Cardiac fibroblast (primary cell): ENCODE data around the gene SYT9.

Experiments used
- DNase-seq, 2 donors: peaks; one replicate each; pipeline versions ENCODE4 v3.0.0 to v3.0.0-alpha.2; 2010; ENCODE audit warnings: low read depth in 2 of 2
- H3K4me3 ChIP-seq, 2 donors: replicated peaks in 1 of 2; 1 replicate in 1 of 2; 2 replicates in 1 of 2; pipeline ENCODE4 v1.5.1; 2011; ENCODE audit warnings: low read depth in 2 of 2, low read length in 2 of 2, mild to moderate bottlenecking in 2 of 2, moderate library complexity in 1 of 2
- TF ChIP-seq, protein P1 (sequence below): IDR thresholded peaks from one replicate; pipeline ENCODE4 v1.5.1; 2011; ENCODE audit warnings: low read depth, mild to moderate bottlenecking, low read length, inconsistent platforms

Gene SYT9

DNA sequence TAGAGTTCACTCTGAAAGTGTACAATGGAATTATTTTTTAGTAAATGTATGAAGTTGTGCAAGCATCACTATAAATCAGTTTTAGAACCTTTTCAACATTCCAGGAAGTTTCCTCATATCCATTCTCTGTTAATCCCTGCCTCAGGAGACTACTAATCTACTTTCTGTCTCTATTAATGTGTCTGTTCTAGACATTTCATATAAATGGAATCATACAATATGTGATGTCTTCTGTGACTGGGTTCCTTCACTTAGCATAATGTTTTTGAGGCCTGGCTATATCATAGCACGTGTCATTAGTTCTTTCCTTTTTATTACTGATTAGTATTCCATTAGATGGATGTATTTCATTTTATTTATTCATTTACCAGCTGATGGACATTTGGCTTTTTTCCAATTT, 17.1 kb downstream of the SYT9 start:
- TF ChIP-seq, protein P1, sequence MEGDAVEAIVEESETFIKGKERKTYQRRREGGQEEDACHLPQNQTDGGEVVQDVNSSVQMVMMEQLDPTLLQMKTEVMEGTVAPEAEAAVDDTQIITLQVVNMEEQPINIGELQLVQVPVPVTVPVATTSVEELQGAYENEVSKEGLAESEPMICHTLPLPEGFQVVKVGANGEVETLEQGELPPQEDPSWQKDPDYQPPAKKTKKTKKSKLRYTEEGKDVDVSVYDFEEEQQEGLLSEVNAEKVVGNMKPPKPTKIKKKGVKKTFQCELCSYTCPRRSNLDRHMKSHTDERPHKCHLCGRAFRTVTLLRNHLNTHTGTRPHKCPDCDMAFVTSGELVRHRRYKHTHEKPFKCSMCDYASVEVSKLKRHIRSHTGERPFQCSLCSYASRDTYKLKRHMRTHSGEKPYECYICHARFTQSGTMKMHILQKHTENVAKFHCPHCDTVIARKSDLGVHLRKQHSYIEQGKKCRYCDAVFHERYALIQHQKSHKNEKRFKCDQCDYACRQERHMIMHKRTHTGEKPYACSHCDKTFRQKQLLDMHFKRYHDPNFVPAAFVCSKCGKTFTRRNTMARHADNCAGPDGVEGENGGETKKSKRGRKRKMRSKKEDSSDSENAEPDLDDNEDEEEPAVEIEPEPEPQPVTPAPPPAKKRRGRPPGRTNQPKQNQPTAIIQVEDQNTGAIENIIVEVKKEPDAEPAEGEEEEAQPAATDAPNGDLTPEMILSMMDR = no peak
- no peak for DNase-seq

DNA sequence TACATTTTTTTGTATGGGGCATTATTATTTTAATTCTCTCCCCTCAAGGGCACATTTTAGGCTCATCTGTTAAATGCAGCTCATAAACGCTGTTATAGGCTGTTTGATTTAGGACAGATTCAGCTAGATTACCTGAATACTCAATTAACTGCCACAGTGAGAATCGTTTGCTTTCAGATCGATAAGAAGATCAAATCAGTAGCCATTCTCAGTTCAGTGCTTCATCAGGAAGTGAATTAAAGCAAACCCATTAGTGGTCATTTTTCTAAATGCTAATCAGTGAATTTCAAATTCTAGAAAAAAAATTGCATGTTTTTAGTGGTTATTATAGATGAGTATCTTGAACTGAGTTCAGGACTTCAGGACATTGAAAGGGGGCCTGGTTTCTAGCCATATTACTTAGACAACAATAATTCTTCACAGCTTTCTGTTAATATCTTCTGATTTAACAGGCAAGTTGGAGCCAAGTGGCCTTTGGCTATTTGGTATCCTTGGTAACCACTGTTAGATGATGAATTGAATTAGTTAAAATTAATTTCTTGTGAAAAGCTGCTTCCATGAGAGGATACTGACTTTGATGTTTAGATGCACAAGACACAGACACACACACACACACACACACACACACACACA, 18.6 kb downstream of the SYT9 start:
- H3K4me3 ChIP-seq = no peak overlapping the region
- TF ChIP-seq, protein P1 = no peak
- DNase-seq = no peak

More for the DNA sequence above, 17.1 kb downstream of the SYT9 start:
- H3K4me3 ChIP-seq = no peak overlapping the region

DNA sequence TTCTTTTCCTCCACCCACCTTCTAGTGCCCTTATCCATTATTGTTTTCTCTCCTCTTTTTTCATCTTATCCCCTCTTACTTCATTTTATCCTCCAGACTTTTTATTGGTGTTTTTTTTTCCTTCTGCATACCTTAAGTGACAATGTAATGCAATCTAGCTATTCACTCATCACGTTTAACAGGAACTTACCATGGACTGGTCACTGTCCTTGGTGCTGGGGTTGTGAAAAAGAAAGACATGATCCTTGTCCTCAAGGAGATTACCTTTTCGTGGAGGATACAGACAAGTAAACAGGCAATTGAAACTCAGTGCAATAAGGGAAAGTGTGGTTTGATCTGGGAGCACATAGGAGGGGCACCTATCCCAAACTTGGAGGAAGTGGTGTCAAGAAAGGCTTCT, 20.7 kb downstream of the SYT9 start:
- TF ChIP-seq, protein P1 = no peak
- no peak overlapping the region for H3K4me3 ChIP-seq
- DNase-seq = no peak

DNA sequence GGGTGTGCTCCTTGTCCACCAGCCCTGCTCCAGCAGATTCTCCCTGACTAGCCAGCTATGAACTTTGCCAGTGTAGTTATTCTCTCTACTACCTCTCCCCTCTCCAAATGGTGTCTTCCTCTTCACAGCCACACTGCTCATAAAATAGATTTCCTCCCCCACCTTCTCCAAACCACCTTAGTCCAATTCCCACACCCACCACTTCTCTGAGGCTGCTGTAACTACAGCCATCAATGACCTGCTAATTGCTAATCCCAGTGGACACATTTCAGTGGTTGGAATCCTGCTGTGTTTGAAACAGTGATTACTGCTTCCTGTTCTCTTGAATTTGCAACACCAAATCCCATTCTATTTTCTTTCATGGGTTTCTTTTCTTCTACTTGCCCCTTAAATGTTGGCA, 23.4 kb downstream of the SYT9 start:
- TF ChIP-seq, protein P1 = no peak
- DNase-seq = no peak
- H3K4me3 ChIP-seq = no peak overlapping the region

DNA sequence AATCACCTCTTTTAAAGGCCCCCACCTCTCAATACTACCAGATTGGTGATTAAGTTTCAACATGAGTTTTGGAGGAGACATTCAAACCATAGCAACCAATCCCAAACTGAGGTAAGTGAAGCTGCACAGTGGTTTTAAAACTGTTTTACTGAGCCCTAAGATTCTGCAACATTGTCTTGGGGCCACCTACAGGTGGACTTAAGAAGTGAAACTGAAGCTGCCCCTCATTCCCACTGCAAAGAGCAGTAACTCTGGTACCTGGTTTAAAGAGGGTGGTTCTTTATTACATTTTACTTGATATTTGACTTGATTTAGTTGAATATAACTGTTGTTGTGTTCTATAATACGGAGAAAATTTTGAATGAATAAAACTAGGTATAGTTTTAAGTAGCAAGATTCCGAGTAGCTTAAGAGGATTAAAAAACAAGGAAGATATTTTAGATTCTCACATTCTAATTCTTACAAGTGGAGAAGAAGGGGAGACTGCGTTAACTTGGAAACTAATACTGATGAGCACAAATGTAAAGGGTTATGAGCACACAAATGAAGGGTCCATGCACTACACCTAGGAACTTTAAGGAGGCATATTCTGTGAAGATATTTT, 26.7 kb downstream of the SYT9 start:
- peak; percentile 58 to 61 for DNase-seq
- no peak overlapping the region for H3K4me3 ChIP-seq
- TF ChIP-seq, protein P1 = peak; percentile 77

DNA sequence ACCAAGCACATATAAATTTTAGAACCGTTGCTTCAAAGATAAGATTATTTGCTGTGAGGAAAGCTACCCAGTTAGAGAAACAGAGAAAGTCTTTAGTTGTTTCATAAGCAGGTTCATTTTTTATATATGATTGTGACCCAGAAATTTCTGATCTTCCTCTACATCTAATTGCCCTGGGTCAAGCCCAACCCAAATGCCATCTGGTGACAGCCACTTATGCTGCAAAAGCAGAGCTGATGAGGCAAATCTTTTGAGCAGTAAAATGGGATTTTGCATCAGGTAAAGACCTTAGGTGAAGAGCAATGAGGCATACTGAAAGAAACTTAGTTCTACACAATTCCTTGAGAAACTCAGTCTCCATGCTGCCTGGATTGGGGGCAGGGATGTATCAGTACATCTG, 28.0 kb downstream of the SYT9 start:
- DNase-seq = no peak
- TF ChIP-seq, protein P1 = no peak
- no peak overlapping the region for H3K4me3 ChIP-seq

DNA sequence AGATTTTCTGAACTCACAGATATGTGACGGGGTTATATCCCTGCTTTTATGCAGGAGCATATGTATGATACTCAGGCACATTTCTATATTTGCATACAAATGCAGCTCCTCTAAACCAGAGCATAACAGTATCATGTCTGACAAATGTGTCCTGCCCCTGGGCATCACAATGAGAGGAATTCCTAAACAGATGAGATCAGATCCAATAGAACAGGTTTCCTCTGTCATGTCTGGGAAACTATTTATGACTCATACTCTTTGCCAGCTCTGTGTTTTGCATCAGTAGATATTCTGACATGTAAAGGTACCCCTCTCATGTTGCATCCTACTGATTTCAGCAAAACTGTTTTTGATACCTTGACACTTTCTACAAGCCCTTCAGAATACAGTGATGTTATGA, 29.4 kb downstream of the SYT9 start:
- H3K4me3 ChIP-seq = no peak overlapping the region
- DNase-seq = peak in 1 of 2 donors; percentile 20
- TF ChIP-seq, protein P1 = no peak
